Spinal cord (tissue), 10 donors: ENCODE measurements around the gene EGFL8. TPM values are rescaled to one million over a fixed set of nuclear protein-coding genes. Genes with fewer than 3 reads are reported as not detected.
"Not testable (repeated sequence)": the region's sequence is repeated elsewhere in the genome, so short reads cannot be mapped to it uniquely, and the experiment has no call there.

ENCODE experiments used
- DNase-seq, 6 donors: peaks; one replicate each; pipeline versions ENCODE4 v3.0.0 to v3.0.0-alpha.2; 2013 to 2015; ENCODE audit warnings: low spot score in 6 of 6, low read depth in 4 of 6
- H3K27ac ChIP-seq: one replicate; pipeline ENCODE4 v1.5.1; 2013; ENCODE audit warnings: low read depth, low read length, control low read depth
- H3K27me3 ChIP-seq: one replicate; pipeline ENCODE4 v1.6.1; 2013; ENCODE audit warnings: low read length; ENCODE audit not compliant: control insufficient read depth, insufficient read depth
- H3K36me3 ChIP-seq: one replicate; pipeline ENCODE4 v1.6.1; 2013; ENCODE audit warnings: low read length; ENCODE audit not compliant: control insufficient read depth, insufficient read depth
- H3K4me1 ChIP-seq: one replicate; pipeline ENCODE4 v1.6.1; 2013; ENCODE audit warnings: low read length; ENCODE audit not compliant: control insufficient read depth, insufficient read depth
- H3K4me3 ChIP-seq: one replicate; pipeline ENCODE4 v1.5.1; 2013; ENCODE audit warnings: low read depth, low read length, control low read depth
- H3K9me3 ChIP-seq: one replicate; pipeline ENCODE4 v1.6.1; 2013; ENCODE audit warnings: low read length; ENCODE audit not compliant: control insufficient read depth, insufficient read depth
- WGBS: methylation state at CpG from one replicate; pipeline ENCODE4 v1.1.5; 2013; ENCODE audit warnings: missing lambda C conversion rate; ENCODE audit not compliant: insufficient coverage; 5-methylcytosine and 5-hydroxymethylcytosine counted together
- polyA plus RNA-seq, 2 donors: library from polyadenylated mRNA; unstranded; fragments of 120-200 nt; gene quantifications; one replicate each; pipeline ENCODE4 v1.2.1, GENCODE V29; 2013; ENCODE audit not compliant: insufficient read length in 2 of 2
- total RNA-seq, 2 donors: library from RNA; depleted of rRNA in 1 of 2; stranded (reverse); fragments of 120-200 nt in 1 of 2; fragments of >200 nt in 1 of 2; gene quantifications; one replicate each; pipeline versions ENCODE4 v1.2.3 to v1.2.4, GENCODE V29; 2013 to 2014
- donor health status: healthy.

The EGFL8 gene
- total and polyA plus RNA-seq, 4 donors = 28.4 to 124 (median 57.3) TPM

- DNase-seq = peak in 1 of 6 donors; percentile 20
- Histone ChIP-seq H3K36me3 (peaks cover 37% of the 10 kb centered on the region), H3K9me3 (no peaks in the 10 kb centered on the region), H3K27ac (peak overlapping the region; percentile 87), H3K27me3 (no peaks in the 10 kb centered on the region), H3K4me3 (peak overlapping the region; percentile 77), H3K4me1 (peaks cover 49% of the 10 kb centered on the region)
- 13% methylated on average over 8 of the region's 13 CpGs for WGBS
Observed at GRCh38 chr6:32188381-32189068, 24.1 kb downstream of the EGFL8 start.

- H3K4me3 ChIP-seq = peak overlapping the region; percentile 77
- DNase-seq = peak in 2 of 6 donors; percentile 25 to 26
- H3K27me3 ChIP-seq = no peaks in the 10 kb centered on the region
- H3K4me1 ChIP-seq = peaks cover 49% of the 10 kb centered on the region
- H3K9me3 ChIP-seq = no peaks in the 10 kb centered on the region
- peaks cover 30% of the 10 kb centered on the region for H3K36me3 ChIP-seq
- peak overlapping the region; percentile 87 for H3K27ac ChIP-seq
- WGBS = under 1% methylated on average over 10 of the region's 10 CpGs
Observed at GRCh38 chr6:32189069-32189741, 24.8 kb downstream of the EGFL8 start.

- no peak for DNase-seq
- Histone ChIP-seq H3K9me3 (no peaks in the 10 kb centered on the region), H3K4me3 (peak overlapping the region; percentile 77), H3K27me3 (no peaks in the 10 kb centered on the region), H3K4me1 (peaks cover 53% of the 10 kb centered on the region), H3K27ac (peak overlapping the region; percentile 87), H3K36me3 (peaks cover 28% of the 10 kb centered on the region)
- WGBS = 0% methylated on average over 8 of the region's 23 CpGs
Observed at GRCh38 chr6:32189742-32190053, 25.3 kb downstream of the EGFL8 start.

- Histone ChIP-seq H3K36me3 (peaks cover 28% of the 10 kb centered on the region), H3K4me3 (peak within 1 kb of the TSS; percentile 77), H3K27me3 (no peaks in the 10 kb centered on the region), H3K9me3 (no peaks in the 10 kb centered on the region), H3K4me1 (peaks cover 59% of the 10 kb centered on the region), H3K27ac (peak within 1 kb of the TSS; percentile 94)
- WGBS = 0% methylated on average over 9 of the region's 23 CpGs
- DNase-seq = peak in 5 of 6 donors; percentile 78 to 98 (median 86)
Observed at GRCh38 chr6:32190054-32190851, 25.9 kb downstream of the EGFL8 start, which contains the start of gene PBX2. Gene PBX2, minus strand, starts transcription at chr6:32190202. Its CDS starts 287 bp downstream, at chr6:32189915.

GRCh38 chr6:32190911-32191677 is 26.7 kb downstream of the EGFL8 start:
- H3K4me1 ChIP-seq = peaks cover 62% of the 10 kb centered on the region
- H3K4me3 ChIP-seq = no peak overlapping the region
- H3K36me3 ChIP-seq = peaks cover 26% of the 10 kb centered on the region
- no peaks in the 10 kb centered on the region for H3K27me3 ChIP-seq
- no peak for DNase-seq
- peak overlapping the region; percentile 94 for H3K27ac ChIP-seq
- no peaks in the 10 kb centered on the region for H3K9me3 ChIP-seq
- WGBS = 82% methylated on average over 5 of the region's 8 CpGs

- WGBS = 86% methylated on average over 13 of the region's 15 CpGs
- Histone ChIP-seq H3K4me3 (no peak overlapping the region), H3K36me3 (peaks cover 18% of the 10 kb centered on the region), H3K4me1 (peaks cover 65% of the 10 kb centered on the region), H3K27ac (peak overlapping the region; percentile 52), H3K27me3 (no peaks in the 10 kb centered on the region), H3K9me3 (no peaks in the 10 kb centered on the region)
- DNase-seq = no peak
Observed at GRCh38 chr6:32191696-32192607, 27.6 kb downstream of the EGFL8 start.

- Histone ChIP-seq H3K27me3 (no peaks in the 10 kb centered on the region), H3K27ac (peak within 1 kb of the TSS; percentile 52), H3K4me3 (no peak within 1 kb of the TSS), H3K4me1 (peaks cover 71% of the 10 kb centered on the region), H3K36me3 (peaks cover 11% of the 10 kb centered on the region), H3K9me3 (no peaks in the 10 kb centered on the region)
- DNase-seq = no peak
- 83% methylated on average over 1 of the region's 5 CpGs for WGBS
Observed at GRCh38 chr6:32192608-32193039, 28.2 kb downstream of the EGFL8 start, which contains the start of gene GPSM3. Gene GPSM3, minus strand, starts transcription at chr6:32192643. Its CDS starts 130 bp downstream, at chr6:32192513.

GRCh38 chr6:32193096-32193495 is 28.7 kb downstream of the EGFL8 start:
- not testable (repeated sequence) for H3K9me3 ChIP-seq, H3K27ac ChIP-seq, H3K4me3 ChIP-seq, H3K27me3 ChIP-seq, DNase-seq, H3K36me3 ChIP-seq
- H3K4me1 ChIP-seq = peaks cover 68% of the 10 kb centered on the region
- WGBS = 93% methylated on average over 2 of the region's 13 CpGs
